Measurements from ENCODE around the gene KLHL22.

DNA sequence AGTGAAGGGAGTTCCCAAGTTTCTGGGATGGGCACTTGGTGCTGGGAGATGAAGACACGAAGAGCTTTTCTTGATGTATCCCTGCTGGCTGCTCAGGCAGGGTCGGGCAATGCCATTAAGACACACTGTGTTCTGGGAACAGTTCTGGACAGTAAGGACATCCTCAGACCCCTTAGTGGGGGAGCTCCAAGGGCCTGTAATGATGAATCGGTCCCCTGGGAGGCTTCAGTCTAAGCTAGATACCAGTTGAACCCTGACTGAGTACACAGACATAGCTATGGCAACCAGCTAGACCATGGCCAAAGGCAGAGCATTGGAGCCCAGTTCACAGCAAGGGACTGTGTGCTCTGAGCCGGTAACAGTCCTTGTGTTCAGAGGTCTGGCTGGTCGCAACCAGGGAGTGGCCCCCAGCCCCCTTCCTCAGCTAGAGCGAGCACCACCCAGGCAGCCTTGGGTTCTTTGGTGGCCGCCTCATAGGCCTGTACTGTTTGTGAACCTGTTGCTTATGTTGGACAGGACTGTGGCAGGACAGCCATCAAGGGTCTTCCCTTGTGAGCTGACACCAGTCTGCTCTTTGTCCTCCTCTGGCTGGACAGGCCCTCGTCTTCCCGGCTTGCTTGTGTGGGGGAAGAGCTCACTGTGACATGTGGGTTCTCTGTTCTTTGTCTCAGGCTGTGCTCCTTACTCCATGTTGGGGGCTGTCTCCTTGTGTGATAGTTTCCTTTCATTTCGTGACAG lies 36.8 kb upstream of the KLHL22 start:
- TF ChIP-seq, protein P1, sequence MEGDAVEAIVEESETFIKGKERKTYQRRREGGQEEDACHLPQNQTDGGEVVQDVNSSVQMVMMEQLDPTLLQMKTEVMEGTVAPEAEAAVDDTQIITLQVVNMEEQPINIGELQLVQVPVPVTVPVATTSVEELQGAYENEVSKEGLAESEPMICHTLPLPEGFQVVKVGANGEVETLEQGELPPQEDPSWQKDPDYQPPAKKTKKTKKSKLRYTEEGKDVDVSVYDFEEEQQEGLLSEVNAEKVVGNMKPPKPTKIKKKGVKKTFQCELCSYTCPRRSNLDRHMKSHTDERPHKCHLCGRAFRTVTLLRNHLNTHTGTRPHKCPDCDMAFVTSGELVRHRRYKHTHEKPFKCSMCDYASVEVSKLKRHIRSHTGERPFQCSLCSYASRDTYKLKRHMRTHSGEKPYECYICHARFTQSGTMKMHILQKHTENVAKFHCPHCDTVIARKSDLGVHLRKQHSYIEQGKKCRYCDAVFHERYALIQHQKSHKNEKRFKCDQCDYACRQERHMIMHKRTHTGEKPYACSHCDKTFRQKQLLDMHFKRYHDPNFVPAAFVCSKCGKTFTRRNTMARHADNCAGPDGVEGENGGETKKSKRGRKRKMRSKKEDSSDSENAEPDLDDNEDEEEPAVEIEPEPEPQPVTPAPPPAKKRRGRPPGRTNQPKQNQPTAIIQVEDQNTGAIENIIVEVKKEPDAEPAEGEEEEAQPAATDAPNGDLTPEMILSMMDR (conservative IDR thresholded peaks at IDR 0.05 in 1 of 2, IDR thresholded peaks at IDR 0.05 in 1 of 2; ENCODE audit: low read depth in 1 of 2, low read length in 2 of 2): no peak
- TF ChIP-seq EZH2 (IDR thresholded peaks at IDR 0.05; ENCODE audit: low read length, missing control alignments): no peak
